H1 (cell line): Measurements from ENCODE around the gene SGCD. TPM values are rescaled to one million over a fixed set of nuclear protein-coding genes. Genes with fewer than 3 reads are reported as not detected.

ENCODE experiments used
- CTCF ChIA-PET: fragments of 300-600 bp; sonication (Branson Sonifier 250); formaldehyde crosslinking; loops from one replicate; lab custom pipeline; 2021; ENCODE audit not compliant: partially characterized antibody; lab: Charles Lee
- POLR2A ChIA-PET: fragments of 300-600 bp; sonication (Branson Sonifier 250); formaldehyde crosslinking; loops from one replicate; lab custom pipeline; 2021; ENCODE audit warnings: inconsistent platforms; ENCODE audit not compliant: partially characterized antibody; lab: Charles Lee
- DNase-seq, 2 experiments: peaks; one replicate each; pipeline versions ENCODE4 v3.0.0 to v3.0.0-alpha.2; 2010 to 2022; ENCODE audit warnings: low spot score in 2 of 2, low read depth in 1 of 2, mixed read lengths in 1 of 2
- FAIRE-seq: peaks from 2 replicates; lab custom pipeline; 2011; peaks lifted over from hg19 to GRCh38; lab: Jason Lieb, UNC
- H2AFZ ChIP-seq: 2 replicates; pipeline ENCODE4 v1.8.1; 2012; ENCODE audit warnings: low read length, inconsistent platforms
- H2AK5ac ChIP-seq: 2 replicates; pipeline ENCODE4 v1.6.1; 2013; ENCODE audit warnings: low read depth, low read length
- H2BK120ac ChIP-seq: replicated peaks from 2 replicates; pipeline ENCODE3; 2013; ENCODE audit warnings: low read depth, low read length, inconsistent platforms
- H2BK12ac ChIP-seq: 2 replicates; pipeline ENCODE4 v1.6.1; 2013; ENCODE audit warnings: low read depth, low read length
- H2BK15ac ChIP-seq: 2 replicates; pipeline ENCODE4 v1.6.1; 2013; ENCODE audit warnings: low read length
- H2BK20ac ChIP-seq: 2 replicates; pipeline ENCODE4 v1.6.1; 2013; ENCODE audit warnings: low read length
- H2BK5ac ChIP-seq: 2 replicates; pipeline ENCODE4 v1.6.1; 2013; ENCODE audit warnings: low read depth, low read length
- H3K14ac ChIP-seq: 2 replicates; pipeline ENCODE4 v1.6.1; 2013; ENCODE audit warnings: inconsistent platforms; ENCODE audit not compliant: insufficient read length
- H3K18ac ChIP-seq: 2 replicates; pipeline ENCODE4 v1.6.1; 2013; ENCODE audit warnings: low read length; ENCODE audit errors: extremely low read depth
- H3K23ac ChIP-seq: 2 replicates; pipeline ENCODE4 v1.6.1; 2013; ENCODE audit warnings: inconsistent platforms; ENCODE audit not compliant: insufficient read length
- H3K23me2 ChIP-seq: 2 replicates; pipeline ENCODE4 v1.6.1; 2013; ENCODE audit warnings: low read depth, low read length
- H3K27ac ChIP-seq: 2 replicates; pipeline ENCODE4 v1.6.1; 2011; ENCODE audit warnings: low read depth, low read length, inconsistent platforms
- H3K27me3 ChIP-seq, 4 experiments: replicated peaks in 1 of 4; 1 replicate in 1 of 4; 2 replicates in 3 of 4; pipeline versions ENCODE4 v1.6.1 to v1.8.1; 2011 to 2013; ENCODE audit warnings: low read length in 3 of 4, mild to moderate bottlenecking in 3 of 4, inconsistent platforms in 2 of 4, mixed read lengths in 2 of 4, moderate library complexity in 1 of 4; ENCODE audit not compliant: control insufficient read depth in 3 of 4, insufficient read depth in 3 of 4; ENCODE audit errors: extremely low read depth in 1 of 4
- H3K36me3 ChIP-seq, 4 experiments: 2 replicates each; pipeline versions ENCODE4 v1.6.1 to v1.8.1; 2011 to 2013; ENCODE audit warnings: mild to moderate bottlenecking in 4 of 4, low read length in 3 of 4, moderate library complexity in 2 of 4, control low read depth in 1 of 4, inconsistent platforms in 1 of 4; ENCODE audit not compliant: insufficient read depth in 4 of 4, control insufficient read depth in 2 of 4
- H3K4ac ChIP-seq: replicated peaks from 2 replicates; pipeline ENCODE3; 2013; ENCODE audit warnings: low read length, low read depth, mixed read lengths, inconsistent platforms; ENCODE audit not compliant: insufficient read length
- H3K4me1 ChIP-seq, 4 experiments: replicated peaks in 1 of 4; 1 replicate in 1 of 4; 2 replicates in 3 of 4; pipeline versions ENCODE4 v1.6.1 to v1.8.1; 2011 to 2013; ENCODE audit warnings: low read length in 3 of 4, inconsistent platforms in 2 of 4, mixed read lengths in 1 of 4; ENCODE audit not compliant: insufficient read depth in 4 of 4, control insufficient read depth in 3 of 4
- H3K4me2 ChIP-seq, 2 experiments: 2 replicates each; pipeline versions ENCODE4 v1.6.1 to v1.8.1; 2011 to 2013; ENCODE audit warnings: low read depth in 2 of 2, low read length in 2 of 2, control low read depth in 1 of 2, inconsistent platforms in 1 of 2, mild to moderate bottlenecking in 1 of 2; ENCODE audit not compliant: insufficient read depth in 1 of 2
- H3K4me3 ChIP-seq, 4 experiments: fragments of 200-600, 300-600 bp in 1 of 4; sonication (generic), shearing (Covaris generic), sonication (Bioruptor Twin) in 1 of 4; 2 replicates each; pipeline versions ENCODE4 v1.5.1 to v1.8.1; 2011 to 2016; ENCODE audit warnings: low read length in 4 of 4, low read depth in 3 of 4, control low read depth in 2 of 4, inconsistent platforms in 2 of 4, mild to moderate bottlenecking in 2 of 4, mixed read lengths in 1 of 4, moderate library complexity in 1 of 4; ENCODE audit not compliant: insufficient read depth in 2 of 4; ENCODE audit errors: extremely low read depth in 1 of 4
- H3K56ac ChIP-seq: replicated peaks from 2 replicates; pipeline ENCODE3; 2013; ENCODE audit warnings: low read depth, mild to moderate bottlenecking, mixed read lengths, low read length, inconsistent platforms; ENCODE audit not compliant: insufficient read length
- H3K79me1 ChIP-seq: 2 replicates; pipeline ENCODE4 v1.6.1; 2013; ENCODE audit warnings: low read depth, low read length, control low read depth
- H3K79me2 ChIP-seq, 2 experiments: 2 replicates each; pipeline versions ENCODE4 v1.6.1 to v1.8.1; 2012 to 2013; ENCODE audit warnings: low read length in 2 of 2, mild to moderate bottlenecking in 2 of 2, inconsistent platforms in 1 of 2; ENCODE audit not compliant: insufficient read depth in 2 of 2, control insufficient read depth in 1 of 2
- H3K9ac ChIP-seq, 4 experiments: replicated peaks in 1 of 4; 1 replicate in 1 of 4; 2 replicates in 3 of 4; pipeline versions ENCODE4 v1.6.1 to v1.8.1; 2011 to 2013; ENCODE audit warnings: low read depth in 3 of 4, low read length in 3 of 4, control low read depth in 2 of 4, mild to moderate bottlenecking in 2 of 4, moderate library complexity in 2 of 4, inconsistent platforms in 1 of 4; ENCODE audit errors: extremely low read depth in 1 of 4
- H3K9me3 ChIP-seq, 2 experiments: 2 replicates each; pipeline versions ENCODE4 v1.6.1 to v1.8.1; 2012 to 2013; ENCODE audit warnings: mild to moderate bottlenecking in 2 of 2, moderate library complexity in 2 of 2, control low read depth in 1 of 2, inconsistent platforms in 1 of 2, low read depth in 1 of 2, low read length in 1 of 2, mixed read lengths in 1 of 2; ENCODE audit not compliant: insufficient read depth in 2 of 2
- H4K20me1 ChIP-seq, 2 experiments: replicated peaks in 1 of 2; 2 replicates each; pipeline versions ENCODE3 to v1.8.1; 2011 to 2013; ENCODE audit warnings: inconsistent platforms in 2 of 2, low read length in 2 of 2, mild to moderate bottlenecking in 1 of 2; ENCODE audit not compliant: insufficient read depth in 2 of 2, control insufficient read depth in 1 of 2
- H4K5ac ChIP-seq: 2 replicates; pipeline ENCODE4 v1.6.1; 2013; ENCODE audit warnings: low read length, low read depth, mixed read lengths, inconsistent platforms; ENCODE audit not compliant: insufficient read length
- H4K8ac ChIP-seq: 2 replicates; pipeline ENCODE4 v1.8.0; 2013; ENCODE audit warnings: mild to moderate bottlenecking, moderate library complexity, low read length, inconsistent platforms; ENCODE audit not compliant: insufficient read depth; ENCODE audit errors: extremely low read depth
- H4K91ac ChIP-seq: replicated peaks from 2 replicates; pipeline ENCODE3; 2013; ENCODE audit warnings: low read length, mixed read lengths, inconsistent platforms; ENCODE audit not compliant: insufficient read length
- ASH2L ChIP-seq: fragments of 200-600, 300-600 bp; sonication (generic); IDR thresholded peaks from one replicate; pipeline ENCODE4 v1.7.1; 2017; ENCODE audit warnings: low read length
- GABPA ChIP-seq: IDR thresholded peaks from 2 replicates; pipeline ENCODE4 v1.6.1; 2011; ENCODE audit warnings: mild to moderate bottlenecking, low read length, moderate library complexity, borderline replicate concordance; ENCODE audit not compliant: insufficient read depth
- KDM4A ChIP-seq: IDR thresholded peaks from one replicate; pipeline ENCODE4 v1.7.1; 2012; ENCODE audit warnings: low read depth, mild to moderate bottlenecking, moderate library complexity, low read length, inconsistent platforms; ENCODE audit not compliant: severe bottlenecking
- WGBS, 2 experiments: shearing (Covaris generic) in 1 of 2; methylation state at CpG; one replicate each; pipeline versions ENCODE4 v1.1.6 to v1.1.7; 2013 to 2015; ENCODE audit warnings: low lambda C conversion rate in 2 of 2, mixed read lengths in 2 of 2, inconsistent platforms in 1 of 2, low coverage in 1 of 2, missing lambda C conversion rate in 1 of 2; ENCODE audit not compliant: insufficient replicate concordance in 2 of 2, insufficient coverage in 1 of 2, insufficient read length in 1 of 2; ENCODE audit errors: extremely low coverage in 1 of 2, missing lambda C conversion rate in 1 of 2; 5-methylcytosine and 5-hydroxymethylcytosine counted together
- polyA plus RNA-seq, 7 experiments: library from polyadenylated mRNA; depleted of rRNA in 3 of 7; stranded (reverse) in 5 of 7; unstranded in 2 of 7; fragments of >200 nt in 5 of 7; fragments of 200-250 nt in 2 of 7; gene quantifications; 1 replicate in 5 of 7; 2 replicates in 1 of 7; 4 replicates in 1 of 7; pipeline versions ENCODE4 v1.2.1 to v1.2.3, GENCODE V29; 2011 to 2013; ENCODE audit warnings: missing spikeins in 2 of 7, mixed read lengths in 2 of 7
- total RNA-seq: library from RNA; stranded (reverse); fragmentation: NEBNext Ultra II Directional; extraction: Animal tissue kit (Norgen Biotek cat#: 25700); gene quantifications from 2 replicates; pipeline ENCODE4 v1.2.1, GENCODE V29; 2021

SGCD gene
- total and polyA plus RNA-seq, 2 of the 8 experiments (the other 6 are each of a cell fraction or from before 2014, with no cell fraction given) = 0.04 to 0.08 TPM

GRCh38 chr5:156587012-156587411, 260.0 kb downstream of the SGCD start:
- H3K4me2 ChIP-seq = no peak overlapping the region
- no peak overlapping the region for H2BK20ac ChIP-seq
- no peak overlapping the region for H4K5ac ChIP-seq
- no peak overlapping the region for H2BK120ac ChIP-seq
- H3K18ac ChIP-seq = no peak overlapping the region
- no peak overlapping the region for H2AFZ ChIP-seq
- H3K9me3 ChIP-seq = no peaks in the 10 kb centered on the region
- H2BK15ac ChIP-seq = no peak overlapping the region
- no peak overlapping the region for H3K23ac ChIP-seq
- POLR2A ChIA-PET = no interaction called here
- no peaks in the 10 kb centered on the region for H3K79me1 ChIP-seq
- no peaks in the 10 kb centered on the region for H3K36me3 ChIP-seq
- CTCF ChIA-PET = no interaction called here
- FAIRE-seq = no peak
- H3K9ac ChIP-seq = no peak overlapping the region
- no peaks in the 10 kb centered on the region for H4K20me1 ChIP-seq
- DNase-seq = no peak
- no peak overlapping the region for H2AK5ac ChIP-seq
- H3K4me3 ChIP-seq = no peak overlapping the region
- H2BK5ac ChIP-seq = no peak overlapping the region
- H4K91ac ChIP-seq = no peak overlapping the region
- no peak overlapping the region for H3K27ac ChIP-seq
- no peaks in the 10 kb centered on the region for H3K79me2 ChIP-seq
- no peaks in the 10 kb centered on the region for H3K27me3 ChIP-seq
- no peak for TF ChIP-seq KDM4A
- no peak for TF ChIP-seq GABPA
- TF ChIP-seq ASH2L = no peak
- no peak overlapping the region for H3K14ac ChIP-seq
- no peaks in the 10 kb centered on the region for H3K4me1 ChIP-seq
- no peak overlapping the region for H3K4ac ChIP-seq
- no peak overlapping the region for H2BK12ac ChIP-seq
- no peak overlapping the region for H4K8ac ChIP-seq
- H3K56ac ChIP-seq = no peak overlapping the region
- H3K23me2 ChIP-seq = no peaks in the 10 kb centered on the region
- WGBS, 2 experiments = 92% methylated on average over 2 of the region's 2 CpGs; no CpG with 5 or more reads in 1 of the 2 experiments
